Hematopoietic multipotent progenitor cell treated with erythropoietin and hydrocortisone succinate and interleukin-3 and kit ligand, for 4 days (in vitro differentiated cells): ENCODE measurements around the gene TNXB.

Experiments
- DNase-seq: peaks from one replicate; pipeline ENCODE4 v3.0.0-alpha.2; 2015

TNXB gene, protein sequence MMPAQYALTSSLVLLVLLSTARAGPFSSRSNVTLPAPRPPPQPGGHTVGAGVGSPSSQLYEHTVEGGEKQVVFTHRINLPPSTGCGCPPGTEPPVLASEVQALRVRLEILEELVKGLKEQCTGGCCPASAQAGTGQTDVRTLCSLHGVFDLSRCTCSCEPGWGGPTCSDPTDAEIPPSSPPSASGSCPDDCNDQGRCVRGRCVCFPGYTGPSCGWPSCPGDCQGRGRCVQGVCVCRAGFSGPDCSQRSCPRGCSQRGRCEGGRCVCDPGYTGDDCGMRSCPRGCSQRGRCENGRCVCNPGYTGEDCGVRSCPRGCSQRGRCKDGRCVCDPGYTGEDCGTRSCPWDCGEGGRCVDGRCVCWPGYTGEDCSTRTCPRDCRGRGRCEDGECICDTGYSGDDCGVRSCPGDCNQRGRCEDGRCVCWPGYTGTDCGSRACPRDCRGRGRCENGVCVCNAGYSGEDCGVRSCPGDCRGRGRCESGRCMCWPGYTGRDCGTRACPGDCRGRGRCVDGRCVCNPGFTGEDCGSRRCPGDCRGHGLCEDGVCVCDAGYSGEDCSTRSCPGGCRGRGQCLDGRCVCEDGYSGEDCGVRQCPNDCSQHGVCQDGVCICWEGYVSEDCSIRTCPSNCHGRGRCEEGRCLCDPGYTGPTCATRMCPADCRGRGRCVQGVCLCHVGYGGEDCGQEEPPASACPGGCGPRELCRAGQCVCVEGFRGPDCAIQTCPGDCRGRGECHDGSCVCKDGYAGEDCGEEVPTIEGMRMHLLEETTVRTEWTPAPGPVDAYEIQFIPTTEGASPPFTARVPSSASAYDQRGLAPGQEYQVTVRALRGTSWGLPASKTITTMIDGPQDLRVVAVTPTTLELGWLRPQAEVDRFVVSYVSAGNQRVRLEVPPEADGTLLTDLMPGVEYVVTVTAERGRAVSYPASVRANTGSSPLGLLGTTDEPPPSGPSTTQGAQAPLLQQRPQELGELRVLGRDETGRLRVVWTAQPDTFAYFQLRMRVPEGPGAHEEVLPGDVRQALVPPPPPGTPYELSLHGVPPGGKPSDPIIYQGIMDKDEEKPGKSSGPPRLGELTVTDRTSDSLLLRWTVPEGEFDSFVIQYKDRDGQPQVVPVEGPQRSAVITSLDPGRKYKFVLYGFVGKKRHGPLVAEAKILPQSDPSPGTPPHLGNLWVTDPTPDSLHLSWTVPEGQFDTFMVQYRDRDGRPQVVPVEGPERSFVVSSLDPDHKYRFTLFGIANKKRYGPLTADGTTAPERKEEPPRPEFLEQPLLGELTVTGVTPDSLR (N-terminal part only)

DNA sequence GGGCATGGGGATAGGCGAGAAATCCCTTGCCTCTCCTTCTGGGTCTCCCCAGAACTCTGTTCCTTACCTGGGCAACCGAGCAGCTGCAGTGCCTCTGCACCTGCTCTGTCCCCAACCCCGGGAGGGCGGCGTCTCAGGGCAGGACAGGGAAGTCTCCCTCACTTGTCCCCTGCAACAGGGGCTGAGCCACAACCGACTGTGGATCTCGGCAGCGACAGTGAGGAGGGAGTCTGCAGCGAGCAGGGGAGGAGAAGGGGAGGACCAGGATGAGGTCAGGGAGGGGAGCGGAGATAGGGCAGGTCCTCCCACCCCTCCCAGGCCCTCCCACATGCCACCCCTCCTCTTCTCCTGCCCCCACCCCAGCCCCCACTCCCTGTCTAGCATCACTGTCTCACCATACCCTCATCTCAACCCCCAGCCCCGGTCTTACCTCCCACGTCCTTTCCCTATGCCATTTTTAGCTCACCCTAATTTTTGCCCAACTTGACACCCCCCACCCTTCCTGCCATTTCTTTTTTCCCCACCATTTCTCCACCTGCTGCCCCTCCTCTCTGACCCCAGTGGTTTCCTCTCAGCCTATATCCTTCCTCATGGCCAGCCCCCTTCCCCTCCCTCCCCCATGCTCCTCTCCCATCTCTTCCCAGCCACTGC is at the start of gene TNXB:
Gene TNXB, minus strand, starts transcription at position 225 of the 651 bp plus-strand sequence. CDS start 11,140 bp downstream, outside the sequence.
- DNase-seq: peak; percentile 46

DNA sequence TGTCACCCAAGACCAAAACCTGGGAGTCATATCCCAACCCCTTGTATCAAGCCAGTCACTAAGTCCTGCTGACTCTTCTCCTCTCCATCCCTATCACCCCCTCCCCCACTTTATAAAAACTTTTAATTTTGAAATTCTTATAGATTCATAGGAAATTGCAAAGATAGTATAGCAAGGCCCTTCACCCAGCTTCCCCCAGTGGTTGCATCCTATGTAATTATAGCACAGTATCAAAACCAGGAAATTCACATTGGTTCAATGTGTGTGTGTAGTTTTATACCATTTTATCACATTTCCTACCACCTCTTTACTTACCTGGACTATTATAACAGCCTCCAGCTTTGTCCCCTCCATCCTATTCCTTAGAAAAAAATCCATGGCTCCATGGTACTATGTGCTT is 48.9 kb upstream of the TNXB start:
- DNase-seq: no peak

DNA sequence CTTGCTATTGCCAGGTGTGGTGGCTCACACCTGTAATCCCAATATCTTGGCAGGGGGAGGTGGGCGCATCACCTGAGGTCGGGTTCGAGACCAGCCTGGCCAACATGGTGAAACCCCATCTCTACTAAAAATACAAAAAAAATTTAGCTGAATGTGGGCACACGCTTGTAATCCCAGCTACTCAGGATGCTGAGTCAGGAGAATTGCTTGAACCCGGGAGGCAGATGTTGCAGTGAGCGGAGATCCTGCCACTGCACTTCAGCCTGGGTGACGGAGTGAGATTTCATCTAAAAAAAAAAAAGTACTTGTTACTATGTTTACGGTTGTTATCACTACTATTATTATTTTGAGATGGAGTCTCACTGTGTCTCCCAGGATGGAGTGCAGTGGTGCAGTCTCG is 47.8 kb upstream of the TNXB start:
- no peak for DNase-seq

DNA sequence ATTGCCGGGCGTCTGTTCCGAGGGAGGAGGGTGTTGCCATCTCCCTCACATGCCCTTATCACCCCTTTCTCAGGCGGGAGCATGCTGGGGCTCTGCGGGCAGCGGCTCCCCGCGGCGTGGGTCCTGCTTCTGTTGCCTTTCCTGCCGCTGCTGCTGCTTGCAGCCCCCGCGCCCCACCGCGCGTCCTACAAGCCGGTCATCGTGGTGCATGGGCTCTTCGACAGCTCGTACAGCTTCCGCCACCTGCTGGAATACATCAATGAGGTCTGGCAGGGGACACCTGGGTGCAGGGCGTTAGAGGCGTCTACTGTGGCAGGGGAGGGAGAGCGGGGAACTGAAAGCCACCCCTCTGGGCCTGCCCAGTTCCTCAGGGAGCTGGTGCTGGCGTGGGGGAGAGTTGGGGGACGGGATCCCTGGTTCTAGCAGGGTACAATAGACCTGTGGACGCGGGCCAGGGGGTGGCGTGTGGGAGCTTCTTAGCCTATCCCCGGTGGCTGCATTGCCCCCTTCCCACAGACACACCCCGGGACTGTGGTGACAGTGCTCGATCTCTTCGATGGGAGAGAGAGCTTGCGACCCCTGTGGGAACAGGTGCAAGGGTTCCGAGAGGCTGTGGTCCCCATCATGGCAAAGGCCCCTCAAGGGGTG is 45.5 kb upstream of the TNXB start:
- no peak for DNase-seq

DNA sequence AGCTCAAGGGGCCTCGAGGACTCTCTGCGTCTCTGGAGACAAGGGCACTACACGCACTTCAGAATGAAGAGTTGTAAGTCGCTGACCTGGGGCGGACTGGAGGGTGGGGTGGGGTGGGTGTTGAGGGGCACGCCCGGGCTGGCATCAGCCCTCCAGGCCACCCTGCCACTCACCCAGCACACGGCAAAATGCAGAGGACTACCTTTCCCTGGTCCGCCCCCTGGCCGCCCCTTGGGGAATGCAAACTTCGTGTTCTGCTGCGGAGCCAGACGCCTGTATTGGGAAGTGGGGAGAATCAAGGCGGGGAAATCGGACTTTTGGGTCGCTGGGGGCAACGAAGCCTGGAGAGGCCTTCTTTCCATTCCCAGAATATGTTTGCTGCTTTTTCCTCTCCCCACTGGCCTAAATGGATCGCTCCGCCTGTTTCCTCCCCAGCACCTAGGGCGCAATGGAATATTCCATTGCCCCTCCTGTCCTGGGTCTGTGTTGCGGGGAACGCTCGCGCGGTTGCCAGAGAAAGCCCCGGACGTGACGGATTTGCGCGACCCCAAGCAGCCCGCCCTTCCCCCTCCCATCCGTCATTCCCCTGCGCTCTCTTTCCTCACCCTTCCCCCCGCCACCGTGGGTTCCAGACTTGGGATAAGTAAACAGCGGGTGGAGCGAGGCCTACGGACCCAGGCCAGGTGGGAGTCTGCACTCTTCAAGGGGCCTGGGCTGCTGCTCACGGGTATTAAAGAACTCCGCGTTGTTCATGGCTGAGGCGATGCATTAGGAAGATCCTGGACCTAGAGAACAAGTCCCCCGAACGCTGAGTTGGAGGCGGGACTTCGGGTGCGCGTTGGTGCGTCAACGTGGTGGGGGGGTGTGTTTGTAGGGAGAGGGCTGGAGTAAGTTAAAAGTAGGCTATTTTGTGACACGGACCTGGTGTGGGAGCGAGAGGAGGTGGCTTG is 44.7 kb upstream of the TNXB start, which contains the start of gene PPT2:
Gene PPT2, plus strand, starts transcription at position 578 of the 950 bp plus-strand sequence. CDS start 454 bp downstream, outside the sequence.
- peak; percentile 96 for DNase-seq

DNA sequence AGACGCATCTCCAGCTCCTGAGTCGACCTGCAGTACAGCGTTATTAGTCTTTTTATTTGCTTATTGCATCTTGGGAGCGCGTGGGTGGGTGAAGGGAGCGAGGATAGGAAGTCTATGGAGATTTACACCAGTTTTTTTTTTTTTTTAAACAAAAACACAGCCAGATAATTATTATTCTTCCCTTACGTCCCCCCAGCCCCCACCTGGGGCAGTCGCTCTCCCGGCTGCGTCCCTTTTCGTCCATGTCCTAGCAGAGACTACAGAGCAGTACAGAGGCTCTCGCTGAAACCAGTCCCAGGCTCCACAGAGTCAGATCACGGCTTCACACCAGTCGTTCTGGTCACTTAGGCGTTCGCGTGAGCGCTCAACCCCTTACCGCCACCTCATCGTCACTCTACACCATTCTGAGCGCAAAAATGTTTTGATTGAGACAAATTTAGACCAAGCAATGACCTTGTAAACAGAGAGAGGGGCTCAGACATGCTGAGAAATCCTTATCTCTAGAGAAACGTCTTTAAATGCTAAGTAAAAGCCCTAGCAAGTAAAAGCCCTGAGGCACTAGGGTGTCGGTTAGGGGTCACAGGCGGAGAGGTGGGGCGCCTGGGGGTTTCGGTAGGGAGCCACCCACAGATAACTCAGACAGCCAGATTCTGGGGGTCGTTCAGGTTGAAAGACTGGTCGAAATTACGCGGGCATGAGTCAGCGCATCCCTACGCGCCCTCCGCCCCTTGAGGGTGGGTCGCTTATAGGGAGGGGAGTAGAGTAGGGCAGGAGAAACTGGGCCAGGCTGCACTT is 43.8 kb upstream of the TNXB start:
- no peak for DNase-seq

DNA sequence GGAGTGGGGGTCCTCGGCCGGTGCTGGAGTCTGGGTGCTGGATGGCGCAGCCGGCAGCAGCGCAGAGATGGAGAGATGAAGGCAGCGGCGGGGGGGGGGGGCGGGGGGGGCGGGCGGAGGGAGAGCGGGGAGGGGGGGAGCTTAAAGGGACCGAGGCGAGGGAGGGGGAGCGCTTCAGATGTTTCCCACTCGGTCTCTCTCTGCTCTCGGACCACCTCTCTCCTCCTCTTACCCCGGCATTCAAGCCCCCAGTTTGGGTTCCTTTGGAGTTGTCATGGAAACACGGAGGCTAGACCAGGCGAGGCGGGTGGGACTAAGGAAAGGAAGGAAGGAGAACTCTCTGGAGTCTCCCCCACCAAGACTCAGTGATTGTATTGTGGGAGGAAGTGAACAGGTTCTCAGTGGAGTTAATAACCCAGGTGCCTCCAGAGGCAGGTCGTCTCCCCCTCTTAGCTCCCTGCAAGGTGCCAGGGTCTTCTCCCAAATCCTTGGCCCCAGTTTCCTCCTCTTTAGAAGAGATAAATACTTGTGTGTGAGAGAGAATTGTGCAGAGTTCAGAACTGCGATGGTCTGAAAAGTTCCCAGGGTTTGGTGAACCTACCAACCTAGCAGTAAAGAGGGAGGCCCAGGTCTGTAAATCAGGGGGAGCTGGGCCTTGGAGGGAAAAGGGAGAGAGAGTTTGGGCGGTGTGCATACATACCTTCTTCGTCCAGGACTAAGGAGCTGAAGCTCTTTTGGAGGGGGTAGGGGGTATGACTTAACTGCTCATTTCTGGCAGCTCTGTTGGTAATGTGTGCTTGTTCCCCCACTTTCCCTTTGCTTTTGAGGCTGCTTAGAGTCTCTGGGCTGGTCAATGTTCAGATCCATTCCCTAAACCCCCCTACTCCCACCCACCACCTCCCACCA is 43.0 kb upstream of the TNXB start, which contains the start of gene PRRT1:
Gene PRRT1, minus strand, starts transcription at position 77 of the 906 bp plus-strand sequence. CDS start 112 bp downstream, outside the sequence.
- DNase-seq: peak; percentile 9

DNA sequence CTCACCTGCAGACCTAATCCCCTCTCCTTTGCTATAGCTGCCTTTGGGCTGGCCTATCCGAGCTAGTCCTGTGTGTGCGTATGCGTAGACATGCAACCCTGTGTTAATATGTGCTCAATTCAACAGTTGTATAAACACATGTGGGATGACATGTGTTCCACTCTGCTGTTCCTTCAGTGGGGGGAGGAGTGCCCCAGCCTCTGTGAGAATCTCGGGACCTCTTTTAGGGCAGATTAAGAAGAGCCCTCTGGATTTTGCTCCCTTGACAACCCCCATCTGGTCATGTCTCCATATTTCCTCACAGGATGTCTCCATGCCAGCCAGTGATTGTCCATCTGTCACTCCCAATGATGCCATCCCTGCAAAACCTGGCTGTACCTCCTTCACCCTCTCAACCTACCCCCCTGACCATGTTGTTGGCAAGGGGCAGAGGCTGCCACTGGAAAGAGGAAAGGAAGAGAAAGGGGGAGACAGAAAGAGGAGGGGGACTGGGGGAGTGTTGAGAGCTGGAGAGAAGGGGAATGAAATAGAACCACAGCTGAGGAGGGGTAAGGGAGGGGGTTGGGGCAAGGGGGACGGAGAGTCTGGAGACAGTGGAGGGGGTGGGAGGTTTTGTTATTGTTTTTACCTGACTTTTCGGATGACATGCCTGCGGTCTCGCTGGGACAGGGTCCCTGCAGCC is 42.2 kb upstream of the TNXB start:
- peak; percentile 8 for DNase-seq

DNA sequence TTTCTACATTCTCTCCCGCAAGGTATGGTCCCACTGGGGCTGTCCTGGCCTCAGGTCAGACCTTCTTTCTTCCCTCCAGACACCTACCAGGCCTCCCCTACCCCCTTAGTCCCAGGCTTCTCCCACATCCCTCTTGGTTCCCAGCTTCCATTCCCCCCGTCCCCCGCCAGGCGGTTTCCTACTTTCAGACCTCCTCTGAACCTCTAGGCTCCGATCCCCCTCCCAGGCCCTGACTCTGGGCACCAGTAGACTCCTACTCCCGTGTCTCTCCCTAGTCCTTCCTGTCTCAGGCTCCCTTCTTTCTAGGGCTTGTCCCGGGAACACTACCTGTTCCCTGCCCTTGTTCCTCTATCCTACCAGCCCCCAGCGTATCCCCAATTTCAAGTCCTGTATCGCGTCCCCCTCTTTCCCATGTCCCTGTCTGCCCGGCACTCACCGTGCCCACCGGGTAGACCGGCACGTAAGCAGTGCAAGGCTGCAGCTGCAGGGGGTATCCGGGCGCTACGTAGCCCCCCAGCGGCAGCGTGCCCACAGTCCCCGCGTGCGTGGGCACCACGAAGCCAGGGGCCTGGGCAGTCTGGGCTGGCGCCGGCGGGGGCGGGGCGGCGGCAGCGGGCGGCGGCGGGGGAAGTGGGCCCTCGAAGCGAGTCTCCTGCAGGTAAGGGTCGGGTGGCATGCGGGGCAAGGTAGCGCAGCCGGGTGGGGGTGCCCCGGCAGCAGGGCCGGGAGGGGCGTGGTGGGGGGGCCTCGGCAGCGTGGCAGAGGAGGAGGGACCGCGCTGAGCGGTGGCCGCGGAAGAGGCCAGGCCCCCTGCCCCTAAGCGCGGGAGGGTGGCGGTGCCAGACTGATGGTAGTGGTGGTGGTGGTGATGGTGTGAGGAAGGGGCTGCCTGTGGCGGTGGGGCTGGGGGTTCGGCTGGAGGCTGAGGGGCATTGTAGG is 41.1 kb upstream of the TNXB start:
- no peak for DNase-seq

DNA sequence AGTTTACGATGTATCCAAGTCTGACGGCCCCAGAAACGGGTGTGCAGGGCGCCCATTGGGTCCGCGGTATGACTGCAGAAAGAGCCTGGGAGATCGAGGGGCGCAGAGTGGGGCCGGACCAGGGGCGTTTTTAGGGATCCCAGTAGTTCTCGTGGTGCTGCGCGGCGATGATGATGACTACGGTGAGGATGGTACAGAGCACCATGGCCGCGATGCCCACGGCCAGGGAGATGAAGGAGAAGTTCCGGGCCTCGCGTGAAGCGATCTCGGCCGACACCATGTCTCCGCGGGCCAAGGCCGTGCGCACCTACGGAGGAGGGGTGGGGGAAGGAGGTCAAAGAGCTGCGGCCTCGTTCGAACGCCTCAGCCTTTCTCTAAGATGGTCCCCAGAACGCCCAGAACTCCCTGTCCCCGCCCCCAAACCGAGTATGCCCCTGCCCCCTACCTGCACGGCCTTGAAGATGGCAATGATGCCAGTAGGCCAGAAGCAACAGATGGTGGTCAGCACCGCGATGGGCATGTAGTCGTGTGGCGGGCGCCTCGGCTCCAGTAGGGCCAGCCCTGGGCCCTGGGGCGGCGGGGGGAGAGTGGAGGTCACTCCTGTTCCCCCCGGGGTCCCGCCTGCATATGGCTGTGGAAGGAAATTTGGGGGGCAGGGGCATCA is 40.1 kb upstream of the TNXB start:
- DNase-seq: peak; percentile 8

DNA sequence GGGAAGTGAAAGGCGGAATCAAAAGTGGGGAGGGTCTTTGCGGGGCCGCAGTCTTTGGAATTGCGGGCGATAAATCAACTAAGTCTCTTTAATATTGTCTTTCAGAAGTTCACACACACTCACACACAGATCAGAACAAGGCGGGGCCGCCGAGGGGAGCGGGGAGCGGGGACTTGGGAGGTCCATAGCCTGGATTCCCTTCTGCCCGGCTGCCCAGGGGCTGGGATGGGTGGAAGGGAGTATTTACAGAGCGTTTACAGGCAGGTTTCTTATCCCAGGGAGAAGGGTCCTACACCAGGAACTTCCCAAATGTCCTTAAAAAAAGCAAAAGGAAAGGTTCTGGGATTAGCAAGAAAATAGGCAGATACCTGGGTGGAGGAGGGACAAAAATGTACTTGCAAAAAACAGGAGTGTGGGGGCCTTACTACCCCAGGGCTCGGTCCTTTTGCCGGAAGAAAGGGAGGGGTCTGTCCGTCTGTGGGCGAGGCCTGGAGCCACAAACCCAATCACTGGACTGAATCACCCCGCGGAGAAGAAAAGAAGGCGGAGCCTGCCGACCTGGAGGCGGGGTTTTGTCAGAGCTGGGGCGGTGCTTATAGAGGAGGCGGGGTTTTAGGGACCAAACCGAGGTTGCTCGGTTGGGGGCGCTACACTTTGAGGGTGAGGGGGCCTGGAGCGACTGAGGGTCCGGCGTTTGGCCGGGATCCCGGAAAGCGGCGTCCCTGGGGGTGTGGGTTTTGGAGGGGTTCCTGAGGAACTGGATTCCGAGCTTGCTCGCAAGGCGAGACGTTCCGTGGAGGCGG is 39.4 kb upstream of the TNXB start:
- DNase-seq: peak; percentile 91

DNA sequence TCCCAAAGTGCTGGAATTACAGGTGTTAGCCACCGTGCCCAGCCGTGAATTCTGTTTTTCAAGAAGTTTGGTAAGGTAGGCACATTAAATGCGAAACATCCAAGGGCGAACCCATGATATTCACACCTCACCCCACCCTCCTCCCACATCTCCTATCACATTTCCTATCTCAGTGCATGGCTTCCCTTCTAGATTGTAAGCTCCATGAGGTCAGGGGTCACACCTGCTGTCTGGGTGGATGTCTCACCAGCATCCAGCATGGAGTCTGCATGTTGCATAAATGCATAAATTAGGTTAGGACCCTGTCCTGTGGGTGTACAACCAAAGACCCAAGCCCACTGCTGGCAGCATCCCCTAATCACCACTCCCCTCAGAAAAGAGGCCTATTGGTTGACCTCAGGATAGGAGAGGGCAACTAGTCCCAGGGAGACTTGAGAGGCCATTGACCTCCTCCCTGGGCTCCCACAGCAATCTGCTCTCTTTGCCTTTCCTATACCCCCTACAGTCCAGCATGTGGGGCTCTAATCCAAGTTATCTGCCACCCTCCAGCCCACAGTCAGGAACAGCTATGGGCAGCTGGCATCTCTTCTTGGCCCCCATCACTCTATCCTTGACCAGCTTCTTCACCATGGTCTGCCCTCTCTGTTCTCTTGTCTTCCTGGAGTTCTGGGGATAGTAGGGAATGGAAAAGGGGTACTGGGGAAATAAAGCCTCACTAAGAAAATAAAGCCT is 38.4 kb upstream of the TNXB start:
- peak; percentile 68 for DNase-seq

DNA sequence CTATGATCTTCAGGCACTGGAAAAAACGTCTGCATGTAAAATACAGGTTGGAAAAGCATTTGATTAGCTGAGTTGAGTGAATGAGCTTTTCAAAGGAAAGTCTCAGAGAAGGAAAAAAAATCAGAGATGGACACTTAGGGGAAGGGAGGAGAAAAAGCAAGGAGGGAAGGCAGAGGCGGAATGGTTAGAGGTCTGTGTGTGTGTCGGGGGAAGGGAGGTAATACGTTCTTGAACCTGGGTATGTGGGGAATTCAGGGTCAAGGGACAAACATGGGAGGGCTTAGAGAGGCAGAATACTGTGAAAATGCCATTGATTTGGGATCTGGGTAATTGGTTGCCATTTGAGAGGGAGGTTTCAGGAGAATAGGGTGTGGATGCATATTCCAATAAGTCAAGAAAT is 37.5 kb upstream of the TNXB start:
- DNase-seq: no peak

DNA sequence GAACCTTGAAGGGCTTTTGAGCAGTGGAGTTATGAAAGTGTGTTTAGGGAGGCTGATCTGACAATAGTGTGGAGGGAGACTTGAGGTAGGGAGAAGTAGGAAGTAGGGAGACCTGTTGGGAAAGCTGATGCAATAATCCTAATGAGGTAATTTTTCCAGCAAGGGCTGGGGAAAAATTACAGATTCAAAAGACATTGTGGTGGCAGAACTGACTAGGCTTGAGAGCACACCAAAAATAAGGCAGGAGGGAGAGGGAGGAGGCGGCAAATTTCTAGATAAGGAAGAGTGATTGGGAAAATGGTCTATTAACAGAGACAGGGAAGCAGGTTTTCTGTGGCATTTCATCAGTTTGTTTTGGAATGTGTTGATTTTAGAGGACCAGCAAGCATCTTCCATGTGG is 37.1 kb upstream of the TNXB start:
- no peak for DNase-seq
